ENCODE data around the gene TEX10.
A peak's percentile ranks its signal among the peaks of the same experiment; 100 is the strongest.
"Not testable (repeated sequence)": the region's sequence is repeated elsewhere in the genome, so short reads cannot be mapped to it uniquely, and the experiment has no call there.

The TEX10 gene

DNA sequence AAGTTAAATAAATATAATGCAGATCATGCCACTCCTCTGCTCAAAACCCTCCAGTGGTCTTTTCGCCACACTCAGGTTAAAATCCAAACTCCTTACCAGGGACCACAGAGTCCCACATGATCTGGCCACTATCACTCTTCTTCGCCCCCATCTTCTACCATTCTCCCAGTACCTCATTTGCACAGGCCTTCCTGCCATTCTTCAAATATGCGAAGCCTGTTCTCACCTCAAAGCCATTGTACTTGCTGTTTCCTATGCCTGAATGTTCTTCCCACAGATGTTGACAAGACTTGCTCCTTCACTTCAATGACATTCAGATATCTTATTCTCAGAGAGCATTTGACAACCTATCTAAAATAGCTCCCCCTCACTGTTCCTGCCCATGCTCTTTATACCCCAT lies 10.9 kb downstream of the TEX10 start:
- DNase-seq: no peak

DNA sequence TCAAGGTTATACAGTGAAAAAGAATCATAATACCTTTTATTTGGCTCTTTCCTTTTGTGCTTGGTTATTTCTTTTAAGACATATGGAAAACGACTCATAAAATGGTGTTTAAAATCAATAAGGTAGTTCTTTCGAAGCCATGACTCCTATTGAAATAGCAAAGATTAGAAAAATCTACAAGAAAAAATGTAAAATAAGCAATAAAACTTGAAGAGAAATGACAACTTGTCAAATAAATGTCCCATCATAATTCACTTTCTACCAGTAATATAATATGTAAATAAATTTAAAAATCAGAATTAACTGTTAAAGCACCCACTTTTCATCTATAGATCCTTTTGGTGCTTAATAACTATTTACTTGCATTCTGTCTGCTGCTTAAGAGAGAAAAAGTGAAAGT lies 12.5 kb downstream of the TEX10 start:
- no peak for DNase-seq

GRCh38 chr9:100338736-100339135 lies 14.0 kb downstream of the TEX10 start:
- DNase-seq: not testable (repeated sequence)

GRCh38 chr9:100324594-100325200 lies 28.0 kb downstream of the TEX10 start:
- DNase-seq: peak; percentile 22

GRCh38 chr9:100322954-100323536 lies 29.7 kb downstream of the TEX10 start:
- DNase-seq: peak; percentile 9

- no peak for DNase-seq
Measured at GRCh38 chr9:100317706-100318105, 35.0 kb downstream of the TEX10 start.

DNA sequence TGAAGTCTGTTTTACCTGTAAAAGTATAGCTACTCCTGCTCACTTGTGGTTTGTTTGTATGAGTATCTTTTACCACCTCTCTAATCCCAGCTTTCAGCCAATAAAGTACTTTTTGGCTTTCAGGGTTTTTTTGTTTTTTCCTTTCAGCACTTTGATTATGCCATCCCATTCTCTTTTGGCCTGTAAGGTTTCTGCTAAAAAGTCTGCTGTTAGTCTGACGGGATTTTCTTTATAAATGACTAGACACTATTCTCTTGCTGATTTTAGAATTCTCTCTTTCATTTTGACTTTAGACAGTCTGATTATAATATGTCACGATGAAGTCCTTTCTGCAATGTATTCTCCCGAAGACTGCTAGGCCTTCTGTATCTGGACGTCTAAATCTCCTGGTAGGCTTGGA lies 37.2 kb downstream of the TEX10 start:
- DNase-seq: no peak

DNA sequence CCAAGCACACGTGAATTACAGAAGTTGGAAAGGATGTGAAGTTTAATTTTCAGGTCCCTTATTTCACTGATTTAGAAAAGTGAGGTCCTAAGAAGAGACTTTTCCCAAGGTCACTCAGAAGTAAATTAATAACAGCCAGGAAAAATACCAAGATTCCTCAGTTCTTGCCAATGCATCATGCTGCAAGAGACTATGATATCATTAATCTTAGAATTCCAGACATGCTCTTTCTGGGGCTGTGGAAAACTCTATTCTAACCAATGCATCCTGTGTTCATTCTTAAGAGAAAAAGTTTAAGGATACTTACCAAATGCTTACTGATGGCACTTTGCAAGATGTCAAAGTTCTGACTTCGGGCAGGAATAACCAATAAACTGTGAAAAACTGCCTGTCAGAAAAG lies 42.8 kb downstream of the TEX10 start:
- no peak for DNase-seq

DNA sequence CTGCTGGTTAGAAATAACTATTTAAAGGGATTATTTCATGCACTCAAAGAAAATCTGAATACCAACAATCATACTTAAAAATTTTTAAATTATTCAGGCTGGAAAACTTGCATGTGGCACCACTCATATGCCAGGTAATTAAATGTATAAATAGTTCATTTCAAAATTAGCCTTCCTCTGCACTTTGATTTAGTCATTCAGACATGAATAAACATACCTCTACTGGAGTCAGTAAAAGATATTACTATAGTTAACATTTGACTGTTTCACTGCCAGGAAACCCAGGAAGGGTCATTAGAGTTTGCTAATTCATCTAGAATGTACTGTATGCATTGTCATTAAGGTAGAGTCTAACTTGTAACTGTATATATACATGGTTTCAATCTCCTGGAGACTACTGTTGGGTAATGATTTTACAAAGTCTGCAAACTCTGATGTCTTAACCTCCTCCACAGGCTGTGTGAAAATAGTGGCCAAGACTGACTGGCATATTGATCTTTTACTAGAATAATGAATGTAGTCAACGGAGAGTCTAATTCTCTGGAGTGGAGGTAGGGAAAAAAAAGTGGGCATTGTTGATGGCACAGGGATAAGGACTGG lies 43.7 kb downstream of the TEX10 start:
- peak; percentile 4 for DNase-seq

GRCh38 chr9:100307080-100307479 lies 45.7 kb downstream of the TEX10 start:
- no peak for DNase-seq

- no peak for DNase-seq
Measured at GRCh38 chr9:100306283-100306682, 46.5 kb downstream of the TEX10 start.

DNA sequence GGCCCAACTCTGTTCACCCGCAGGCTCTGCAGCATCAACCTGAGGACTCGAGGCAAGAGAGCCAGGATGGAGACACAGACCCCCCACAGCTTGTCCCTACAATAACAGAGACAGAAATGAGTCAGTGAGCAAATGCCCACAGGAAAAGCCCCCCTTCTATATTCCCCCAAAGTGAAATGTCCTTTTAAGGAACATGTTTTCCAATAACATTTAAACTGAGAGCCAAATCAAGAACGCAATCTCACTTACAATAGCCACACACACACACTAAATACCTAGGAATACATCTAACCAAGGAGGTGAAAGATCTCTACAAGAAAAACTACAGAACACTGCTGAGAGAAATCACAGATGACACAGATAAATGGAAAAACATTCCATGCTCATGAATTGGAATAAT lies 49.0 kb downstream of the TEX10 start:
- no peak for DNase-seq

DNA sequence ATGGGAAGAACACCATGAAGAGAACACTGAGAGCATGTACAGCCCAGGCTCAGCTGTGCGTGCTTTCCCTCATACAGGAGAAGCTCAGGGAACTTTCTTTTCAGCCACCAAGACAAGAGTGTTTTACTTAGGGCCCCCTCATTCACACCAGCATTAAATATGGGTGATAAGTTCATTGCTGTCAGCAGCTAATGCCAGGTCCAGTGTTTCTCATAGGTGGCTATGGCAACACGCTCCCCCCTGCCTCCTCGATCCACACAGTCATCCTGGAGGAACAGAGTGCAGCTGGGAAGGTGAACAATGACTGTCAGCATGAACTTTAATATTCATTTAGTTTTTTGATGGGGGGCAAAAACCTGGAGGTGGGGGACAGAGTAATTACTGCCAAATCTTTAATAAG lies 54.4 kb downstream of the TEX10 start:
- DNase-seq: no peak

DNA sequence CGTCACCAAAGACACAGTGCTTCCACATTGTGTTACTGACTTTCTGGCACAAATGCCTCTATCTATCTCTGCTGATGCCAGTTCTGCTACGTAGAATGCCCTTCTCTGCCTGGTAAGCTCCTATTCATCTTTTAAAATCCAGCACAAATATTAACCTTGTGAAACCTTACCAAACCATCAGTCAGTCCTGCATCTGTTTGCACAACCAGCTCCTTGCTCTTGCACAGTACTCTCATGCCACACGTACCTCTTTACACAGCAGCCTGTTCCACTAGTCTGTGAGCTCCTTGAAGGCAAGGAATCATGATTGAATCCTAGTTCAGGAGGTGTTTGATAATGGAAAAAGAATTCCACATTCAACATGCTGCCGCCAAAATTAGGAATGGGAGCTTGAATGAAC lies 56.3 kb downstream of the TEX10 start:
- no peak for DNase-seq

DNA sequence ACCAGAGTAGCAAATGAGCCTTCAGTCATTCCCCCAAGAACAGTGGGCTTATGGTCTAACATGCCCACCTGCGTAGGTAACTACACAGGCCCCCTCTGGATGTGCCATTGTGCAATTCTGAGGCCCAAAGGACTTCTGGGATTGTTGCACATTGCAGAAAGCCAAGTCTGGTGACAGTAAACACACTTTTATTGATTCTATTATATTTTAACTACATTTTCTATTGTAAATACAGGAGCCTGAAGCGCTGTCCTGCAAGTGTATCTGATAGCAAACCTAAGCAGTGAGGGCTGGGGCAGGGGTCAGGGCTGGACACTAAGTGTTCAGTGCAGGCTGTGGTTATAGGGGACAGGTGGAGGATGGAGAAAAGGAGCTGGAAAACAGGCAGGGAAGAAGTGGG lies 57.5 kb downstream of the TEX10 start:
- no peak for DNase-seq

DNA sequence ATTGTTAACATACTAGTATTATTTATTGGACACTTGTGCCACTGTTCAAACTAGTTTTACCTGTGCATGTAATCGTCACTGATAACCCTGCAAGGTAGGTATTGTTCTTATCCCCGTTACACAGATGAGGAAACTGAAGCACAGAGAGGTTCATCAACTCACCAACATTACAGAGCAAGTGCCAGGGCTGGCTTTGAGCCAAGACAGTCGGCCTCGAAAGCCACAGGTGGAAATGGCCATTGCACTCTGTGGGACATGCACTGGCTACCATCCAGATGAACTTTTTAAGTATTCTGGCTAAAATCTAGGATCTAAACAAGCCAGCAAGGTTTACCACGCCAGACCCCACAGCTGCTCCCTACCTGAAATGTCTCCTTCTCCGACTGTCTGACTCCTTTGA lies 57.9 kb downstream of the TEX10 start:
- no peak for DNase-seq

DNA sequence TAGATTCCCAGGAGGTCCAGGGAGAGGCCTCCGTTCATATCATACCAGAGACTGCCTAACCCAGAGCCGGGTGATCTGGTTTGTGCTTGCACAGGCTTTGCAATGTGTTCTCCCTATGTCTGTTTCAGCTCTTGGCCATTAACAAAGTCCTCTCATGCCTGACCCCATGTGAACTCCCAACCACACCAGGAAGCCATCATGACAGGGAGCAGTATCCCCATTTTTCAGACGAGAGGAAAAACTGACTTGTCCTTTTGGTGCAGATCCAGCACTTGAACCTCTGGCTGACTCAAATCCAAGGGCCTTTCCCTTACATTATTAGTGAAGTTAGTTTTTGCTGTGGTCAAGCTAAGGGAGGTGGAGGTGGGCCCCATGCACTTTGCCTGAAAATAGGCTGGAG lies 58.4 kb downstream of the TEX10 start:
- no peak for DNase-seq

GRCh38 chr9:100292414-100292813 lies 60.3 kb downstream of the TEX10 start:
- DNase-seq: no peak

DNA sequence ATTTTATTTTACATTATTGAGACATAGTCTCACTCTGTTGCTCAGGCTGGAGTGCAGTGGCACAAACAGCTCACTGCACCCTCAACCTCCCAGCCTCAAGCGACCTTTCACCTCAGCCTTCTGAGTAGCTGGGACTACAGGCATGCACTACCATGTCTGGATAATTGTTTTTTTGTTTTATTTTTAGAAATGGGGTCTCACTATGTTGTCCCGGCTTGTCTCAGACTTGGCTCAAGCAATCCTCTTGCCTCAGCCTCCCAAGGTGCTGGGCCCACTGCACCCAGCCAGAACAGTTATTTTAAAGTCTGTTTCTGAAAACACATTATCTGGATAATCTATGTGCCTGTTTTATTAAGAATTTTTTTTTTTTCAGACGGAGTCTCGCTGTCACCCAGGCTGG lies 62.0 kb downstream of the TEX10 start:
- no peak for DNase-seq

DNA sequence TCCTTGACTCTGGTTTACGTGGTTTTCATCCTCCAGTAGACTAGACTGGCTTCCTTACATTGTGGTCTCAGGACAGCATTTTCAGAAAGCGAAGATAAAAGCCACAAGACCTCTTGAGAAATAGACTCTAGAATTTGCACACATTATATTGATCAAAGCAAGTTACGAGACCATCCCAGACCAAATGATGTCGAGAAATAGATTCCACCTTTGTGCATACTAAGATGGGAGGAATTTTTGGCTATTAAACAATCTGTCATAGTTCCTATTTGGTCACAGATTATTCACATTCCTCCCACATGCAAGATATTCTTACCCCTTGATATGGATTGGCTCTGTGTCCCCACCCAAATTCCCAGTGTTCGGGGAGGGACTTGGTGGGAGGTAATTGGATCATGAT lies 65.6 kb downstream of the TEX10 start:
- DNase-seq: no peak

GRCh38 chr9:100286257-100286656 lies 66.5 kb downstream of the TEX10 start:
- no peak for DNase-seq

DNA sequence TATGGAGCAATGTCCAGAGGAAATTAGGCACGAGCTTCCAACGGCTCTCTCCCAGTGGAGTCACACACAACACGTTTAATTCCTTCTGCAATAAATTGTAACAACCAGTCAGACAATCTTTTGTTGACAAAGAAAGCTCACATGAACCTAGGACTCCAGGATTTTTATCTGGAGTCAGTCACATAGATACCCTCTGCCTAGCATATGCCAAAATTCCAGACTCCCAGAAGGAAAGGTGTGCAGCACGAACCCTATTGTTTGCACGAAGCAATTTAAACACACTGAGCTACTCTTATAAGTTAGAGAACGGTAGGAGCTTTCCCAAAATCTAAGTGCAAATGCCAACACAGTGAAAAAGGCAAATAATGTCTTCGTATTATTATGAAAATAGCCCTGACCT lies 67.1 kb downstream of the TEX10 start:
- no peak for DNase-seq

DNA sequence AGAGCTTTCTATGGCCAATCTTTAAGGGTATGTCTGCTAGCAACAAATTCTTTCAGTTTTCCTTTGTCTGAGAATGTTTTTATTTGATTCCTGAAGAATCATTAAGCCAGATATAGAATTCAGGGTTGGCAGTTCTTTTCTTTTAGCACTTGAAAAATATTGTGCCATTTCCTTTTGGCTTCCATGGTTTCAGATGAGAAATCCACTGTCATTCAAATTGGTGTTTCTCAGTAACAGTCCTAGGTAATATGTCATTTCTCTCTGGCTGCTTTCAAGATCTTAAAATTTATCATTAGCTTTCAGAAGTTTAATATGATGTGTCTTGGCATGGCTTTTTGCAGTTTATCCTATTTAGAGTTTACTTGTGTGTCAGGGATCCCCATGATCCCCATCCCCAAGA lies 67.7 kb downstream of the TEX10 start:
- DNase-seq: no peak

GRCh38 chr9:100284247-100284646 lies 68.5 kb downstream of the TEX10 start:
- DNase-seq: no peak

- no peak for DNase-seq
Measured at GRCh38 chr9:100282388-100282719, 70.4 kb downstream of the TEX10 start.

Data from activated CD4-positive, alpha-beta T cell treated with anti-CD3 and anti-CD28 coated beads, Interleukin-10, Interleukin-2, amounts not matched to agents 100 ng/mL and 50 ng/mL, durations not matched to agents 16 hours and 8 hours (primary cell).